ENCODE results near the gene NFIX.

DNA sequence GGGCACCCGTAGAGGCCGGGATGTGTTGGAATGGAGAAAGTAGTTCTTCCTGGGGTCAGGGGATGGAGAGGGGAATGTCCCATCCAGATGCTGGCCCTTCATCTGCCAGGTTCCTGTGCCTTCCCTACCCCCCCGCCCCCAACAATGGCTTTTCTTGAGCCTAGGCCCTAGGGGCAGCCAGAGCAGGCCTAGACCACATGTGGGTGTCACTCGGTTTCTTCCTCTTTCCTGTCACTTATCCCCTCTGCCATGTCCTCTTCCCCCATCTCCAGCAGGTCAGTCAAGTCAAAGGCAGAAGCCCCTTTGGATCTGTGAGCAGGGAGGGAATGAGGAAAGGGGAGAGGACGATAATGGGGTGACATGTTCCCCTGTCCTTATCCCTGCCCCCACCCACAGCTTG is 71.0 kb downstream of the NFIX start:
- TF ChIP-seq, protein P1, sequence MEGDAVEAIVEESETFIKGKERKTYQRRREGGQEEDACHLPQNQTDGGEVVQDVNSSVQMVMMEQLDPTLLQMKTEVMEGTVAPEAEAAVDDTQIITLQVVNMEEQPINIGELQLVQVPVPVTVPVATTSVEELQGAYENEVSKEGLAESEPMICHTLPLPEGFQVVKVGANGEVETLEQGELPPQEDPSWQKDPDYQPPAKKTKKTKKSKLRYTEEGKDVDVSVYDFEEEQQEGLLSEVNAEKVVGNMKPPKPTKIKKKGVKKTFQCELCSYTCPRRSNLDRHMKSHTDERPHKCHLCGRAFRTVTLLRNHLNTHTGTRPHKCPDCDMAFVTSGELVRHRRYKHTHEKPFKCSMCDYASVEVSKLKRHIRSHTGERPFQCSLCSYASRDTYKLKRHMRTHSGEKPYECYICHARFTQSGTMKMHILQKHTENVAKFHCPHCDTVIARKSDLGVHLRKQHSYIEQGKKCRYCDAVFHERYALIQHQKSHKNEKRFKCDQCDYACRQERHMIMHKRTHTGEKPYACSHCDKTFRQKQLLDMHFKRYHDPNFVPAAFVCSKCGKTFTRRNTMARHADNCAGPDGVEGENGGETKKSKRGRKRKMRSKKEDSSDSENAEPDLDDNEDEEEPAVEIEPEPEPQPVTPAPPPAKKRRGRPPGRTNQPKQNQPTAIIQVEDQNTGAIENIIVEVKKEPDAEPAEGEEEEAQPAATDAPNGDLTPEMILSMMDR (IDR thresholded peaks at IDR 0.05 in 4 of 5, conservative IDR thresholded peaks at IDR 0.05 in 1 of 5), result no peak
- TF ChIP-seq POLR2A (IDR thresholded peaks at IDR 0.05), result no peak

All from gastrocnemius medialis (tissue), 4 donors.